D721Med (cell line): ENCODE data around the gene AGAP9.
"Not testable (repeated sequence)": the region's sequence is repeated elsewhere in the genome, so short reads cannot be mapped to it uniquely, and the experiment has no call there.

ENCODE experiments used
- DNase-seq: peaks from one replicate; pipeline ENCODE4 v3.0.0; 2011; ENCODE audit warnings: low spot score; ENCODE audit not compliant: insufficient read length
- FAIRE-seq: peaks from 2 replicates; lab custom pipeline; 2011; peaks lifted over from hg19 to GRCh38; lab: Jason Lieb, UNC

Gene AGAP9

DNA sequence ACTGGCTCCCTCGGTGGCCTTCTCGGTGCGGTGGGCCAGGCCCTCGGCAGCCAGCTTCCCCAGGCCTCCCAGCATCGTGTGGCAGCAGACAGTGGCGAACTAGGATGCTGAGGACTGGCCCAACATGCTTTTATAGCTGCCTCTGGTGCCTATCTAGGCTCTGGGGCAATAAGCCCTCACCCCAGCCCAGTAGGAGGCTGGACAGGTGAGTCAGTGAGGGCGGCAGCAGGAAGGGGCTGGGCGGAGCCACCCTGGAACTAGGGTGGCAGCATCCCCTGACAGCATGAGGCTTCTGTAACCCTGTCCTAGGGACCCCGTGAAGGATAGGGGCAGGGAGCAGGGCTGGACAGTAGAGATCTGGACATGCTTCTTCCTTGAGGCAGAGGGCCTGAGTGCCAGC lies 31.8 kb downstream of the AGAP9 start, which contains the start of gene FAM25G:
FAM25G (minus strand) TSS at position 101 of the 400 bp plus-strand sequence; CDS start at position 75, 26 bp downstream.
- not testable (repeated sequence) for FAIRE-seq, DNase-seq

DNA sequence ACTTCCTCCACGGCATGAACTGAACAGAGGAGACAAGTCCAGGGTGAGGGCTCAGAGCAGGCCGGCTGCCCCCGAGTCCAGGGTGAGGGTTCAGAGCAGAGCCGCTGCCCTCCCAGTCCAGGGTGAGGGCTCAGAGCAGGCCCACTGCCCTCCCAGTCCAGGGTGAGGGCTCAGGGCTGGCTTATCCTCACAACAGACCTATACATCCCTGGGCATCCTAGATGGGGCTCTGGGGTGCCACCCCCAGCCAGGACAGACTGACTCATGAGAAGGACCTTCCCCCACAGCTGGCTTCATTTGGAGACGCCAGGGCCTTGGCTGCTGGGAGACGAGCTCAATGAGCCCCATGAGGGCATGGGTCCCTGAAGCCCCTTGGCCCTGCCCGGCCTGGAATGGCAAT lies 33.8 kb downstream of the AGAP9 start:
- not testable (repeated sequence) for DNase-seq, FAIRE-seq

DNA sequence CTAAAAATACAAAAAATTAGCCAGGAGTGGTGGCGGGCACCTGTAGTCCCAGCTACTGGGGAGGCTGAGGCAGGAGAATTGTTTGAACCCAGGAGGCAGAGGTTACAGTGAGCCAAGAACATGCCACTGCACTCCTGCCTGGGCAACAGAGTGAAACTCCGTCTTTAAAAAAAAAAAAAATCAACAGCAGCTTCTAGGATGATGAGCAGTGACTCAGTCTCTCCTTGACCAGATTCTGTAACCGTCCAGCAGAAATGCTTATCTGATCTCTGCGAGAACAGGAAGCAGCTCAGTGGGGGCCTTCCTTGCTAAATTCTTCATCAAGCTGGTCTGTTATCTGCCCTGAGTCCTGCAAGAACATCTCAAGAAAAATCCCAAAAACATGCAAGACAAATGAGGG lies 37.5 kb downstream of the AGAP9 start:
- DNase-seq, FAIRE-seq: not testable (repeated sequence)

DNA sequence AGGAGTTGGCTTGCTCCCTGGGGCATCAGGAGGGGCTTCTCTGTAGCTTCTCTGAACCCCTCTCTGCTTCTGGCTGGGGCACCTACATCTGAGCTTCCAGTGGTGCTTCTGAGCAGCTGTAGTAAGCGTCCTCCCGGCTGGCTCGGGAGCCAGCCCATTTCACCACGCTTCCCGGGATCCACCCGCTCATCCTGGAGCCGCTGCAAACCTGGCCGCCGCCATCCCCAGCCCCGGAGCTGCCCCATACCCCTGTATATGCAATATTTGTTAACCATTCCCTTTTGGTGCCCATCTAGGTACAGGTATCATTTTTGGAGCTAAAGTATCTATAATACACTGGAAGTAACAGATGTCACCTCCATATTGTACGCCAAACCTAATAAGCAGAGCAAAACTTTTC lies 38.7 kb downstream of the AGAP9 start:
- not testable (repeated sequence) for FAIRE-seq, DNase-seq

DNA sequence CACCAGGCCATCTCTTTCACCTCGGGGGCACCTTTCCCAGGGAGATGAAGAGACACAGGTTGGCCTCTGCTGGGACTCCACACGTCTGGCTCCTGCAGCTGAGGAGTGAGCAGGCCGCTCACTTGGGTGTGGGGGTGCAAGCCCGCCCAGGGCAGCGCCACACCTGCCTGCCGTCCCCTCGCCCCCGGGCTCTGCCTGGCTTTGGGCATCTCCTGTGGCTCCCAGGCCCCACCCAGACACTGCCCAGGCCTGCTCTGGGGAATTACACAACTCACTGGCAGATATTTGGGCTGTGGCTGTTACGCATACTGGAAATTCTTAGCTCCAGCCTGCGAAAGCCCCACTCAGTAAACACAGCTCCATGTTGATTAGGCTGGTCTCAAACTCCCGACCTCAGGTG lies 39.5 kb downstream of the AGAP9 start, which contains the start of gene ANXA8:
ANXA8 (minus strand) TSS at position 193 of the 400 bp plus-strand sequence; CDS start at position 11, 182 bp downstream.
- not testable (repeated sequence) for FAIRE-seq

DNA sequence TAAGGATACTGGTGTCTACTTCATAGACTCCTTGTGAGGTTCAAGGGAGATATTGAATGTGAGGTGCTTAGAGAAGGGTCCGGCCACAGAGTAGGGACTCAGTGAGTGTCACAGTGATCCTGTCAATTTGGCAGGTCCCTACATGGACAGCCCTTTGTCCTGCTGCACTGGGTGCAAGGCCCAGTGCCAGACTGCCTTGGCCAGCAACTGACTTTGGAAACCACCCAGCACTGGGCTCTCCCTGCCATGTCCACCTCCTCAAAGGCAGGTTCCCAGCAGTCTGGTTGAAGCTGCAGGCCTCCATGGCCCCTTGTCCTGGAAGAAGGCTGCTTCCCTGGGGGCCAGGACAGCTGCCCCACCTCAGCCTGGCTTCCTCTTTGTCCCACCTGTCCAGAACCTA lies 41.1 kb downstream of the AGAP9 start:
- FAIRE-seq, DNase-seq: not testable (repeated sequence)

More for the DNA sequence above, 39.5 kb downstream of the AGAP9 start, which contains the start of gene ANXA8:
- not testable (repeated sequence) for DNase-seq

DNA sequence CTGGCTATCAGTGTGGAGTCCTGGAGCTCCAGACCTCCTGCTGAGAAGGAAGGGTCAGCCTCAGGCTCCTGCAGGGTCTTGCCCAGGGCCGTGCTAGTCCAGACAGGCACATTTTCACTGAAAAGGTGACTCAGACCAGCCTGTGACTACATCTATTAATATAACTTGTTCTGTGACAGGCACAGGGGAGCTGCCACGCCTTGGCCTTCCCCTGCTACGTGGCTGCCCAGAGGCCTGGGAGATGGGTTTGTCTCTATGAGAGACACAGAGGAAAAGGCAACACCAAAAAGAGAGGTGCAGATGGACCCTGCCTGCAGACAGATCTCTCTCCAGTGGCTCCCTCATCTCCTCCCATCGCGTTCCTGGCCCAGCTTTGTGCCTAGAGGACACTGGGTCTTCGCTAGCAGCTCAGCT lies 41.7 kb downstream of the AGAP9 start:
- DNase-seq, FAIRE-seq: not testable (repeated sequence)

DNA sequence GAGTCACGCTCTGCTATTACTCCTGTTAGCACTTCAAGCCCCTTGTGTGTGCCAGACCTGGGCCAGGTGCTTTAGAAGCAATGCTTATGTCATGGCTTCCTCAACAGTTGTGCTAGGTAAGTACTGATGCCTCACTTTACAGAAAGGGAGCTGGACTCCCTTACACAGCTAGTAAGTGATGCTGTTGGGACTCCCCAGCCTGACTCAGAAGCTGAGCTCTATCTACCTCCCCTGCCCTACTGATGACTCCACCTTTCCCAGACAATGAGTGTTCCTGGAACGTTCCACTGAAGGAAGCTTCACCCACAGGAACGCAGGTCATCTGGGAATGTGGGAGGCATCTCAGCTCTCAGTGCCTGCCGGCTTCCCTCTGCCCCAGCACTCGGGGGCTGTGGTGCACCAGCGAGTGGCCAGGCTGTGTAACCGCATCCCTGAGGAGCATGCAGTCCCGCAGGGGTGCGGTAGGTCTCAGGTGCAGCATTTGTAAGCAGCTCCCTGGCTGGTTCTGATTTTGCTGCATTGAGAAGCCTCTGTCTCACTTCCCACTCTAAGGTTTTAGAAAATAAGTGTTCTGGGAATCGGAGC lies 42.2 kb downstream of the AGAP9 start:
- FAIRE-seq, result not testable (repeated sequence)

DNA sequence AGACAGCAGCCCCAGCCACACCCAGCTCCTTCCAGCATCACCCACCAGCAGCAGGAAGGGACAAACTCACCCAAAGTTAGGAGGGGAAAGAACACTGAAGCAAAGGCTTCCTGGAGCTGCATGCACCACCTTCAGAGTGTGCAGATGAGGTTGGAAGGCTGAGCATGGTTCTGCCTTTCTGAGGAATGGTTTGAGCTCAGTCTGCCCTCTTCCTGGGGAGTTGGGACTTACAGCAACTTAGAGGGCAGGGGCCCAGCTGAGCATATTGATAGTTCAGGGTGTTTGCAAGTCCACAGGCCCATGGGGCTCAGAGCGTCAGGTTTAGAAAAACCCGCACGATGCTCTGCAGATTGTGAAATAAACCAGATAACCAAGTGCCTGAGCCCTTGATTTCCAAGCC lies 43.3 kb downstream of the AGAP9 start:
- FAIRE-seq, result not testable (repeated sequence)

More for the DNA sequence above, 42.2 kb downstream of the AGAP9 start:
- DNase-seq, result not testable (repeated sequence)

DNA sequence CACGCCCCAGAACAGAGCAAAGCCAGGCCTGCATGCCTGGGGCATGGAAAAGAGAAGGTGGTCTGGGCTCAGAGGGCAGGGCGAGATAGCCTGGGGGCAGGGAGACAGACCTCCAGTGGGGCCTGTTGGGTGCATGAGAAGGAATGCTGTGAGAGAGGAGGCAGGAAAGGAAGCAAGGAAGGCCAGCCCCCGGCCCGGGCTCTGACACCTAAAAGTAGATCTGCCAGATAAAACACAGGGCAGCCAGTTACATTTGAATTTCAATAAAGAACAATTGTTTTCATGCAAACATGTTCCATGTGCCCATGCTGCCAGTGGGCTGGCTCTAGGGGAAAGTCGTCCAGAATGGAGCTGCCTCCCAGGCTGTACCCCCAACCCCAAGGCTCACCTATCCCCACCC lies 45.3 kb downstream of the AGAP9 start:
- not testable (repeated sequence) for FAIRE-seq, DNase-seq

More for the DNA sequence above, 43.3 kb downstream of the AGAP9 start:
- not testable (repeated sequence) for DNase-seq

DNA sequence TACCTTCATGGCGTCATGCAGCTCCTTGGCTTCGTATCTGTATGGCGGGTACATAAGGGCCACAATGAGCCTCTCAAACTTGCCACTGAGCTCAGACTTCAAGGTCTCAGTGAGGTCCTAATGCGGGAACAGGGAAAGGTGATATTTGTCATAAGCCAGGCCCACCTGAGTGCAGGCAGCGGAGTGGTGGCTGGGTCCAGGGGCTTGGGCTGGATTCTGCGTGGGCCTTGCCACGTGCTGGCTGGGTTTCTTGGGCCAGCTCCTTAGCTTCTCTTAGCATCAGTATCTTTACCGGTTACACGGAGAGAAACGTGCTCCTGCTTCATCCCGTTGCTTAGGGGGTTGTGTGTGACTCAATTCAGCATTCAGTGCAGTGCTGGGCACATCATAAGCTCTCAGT lies 46.4 kb downstream of the AGAP9 start:
- FAIRE-seq, DNase-seq: not testable (repeated sequence)

DNA sequence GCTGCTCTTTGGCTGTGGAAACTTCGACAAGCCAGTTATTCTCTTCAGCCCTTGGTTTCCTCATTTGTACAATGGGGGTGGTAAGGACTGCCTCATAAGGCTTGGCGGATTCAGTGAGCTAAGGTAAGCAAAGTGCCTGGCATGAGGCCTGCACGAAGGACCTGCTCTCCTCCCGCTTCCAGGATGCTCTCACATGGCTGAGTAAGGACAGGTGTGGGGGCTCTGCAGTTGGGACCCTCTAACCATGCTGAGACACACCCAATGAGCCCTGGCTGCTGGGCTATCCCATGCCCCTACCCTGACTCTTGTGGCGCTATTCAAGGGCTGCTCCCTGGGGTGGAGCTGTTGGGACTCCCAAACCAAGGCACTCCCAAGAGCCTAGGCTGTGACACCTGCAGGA lies 48.3 kb downstream of the AGAP9 start:
- FAIRE-seq, DNase-seq: not testable (repeated sequence)

DNA sequence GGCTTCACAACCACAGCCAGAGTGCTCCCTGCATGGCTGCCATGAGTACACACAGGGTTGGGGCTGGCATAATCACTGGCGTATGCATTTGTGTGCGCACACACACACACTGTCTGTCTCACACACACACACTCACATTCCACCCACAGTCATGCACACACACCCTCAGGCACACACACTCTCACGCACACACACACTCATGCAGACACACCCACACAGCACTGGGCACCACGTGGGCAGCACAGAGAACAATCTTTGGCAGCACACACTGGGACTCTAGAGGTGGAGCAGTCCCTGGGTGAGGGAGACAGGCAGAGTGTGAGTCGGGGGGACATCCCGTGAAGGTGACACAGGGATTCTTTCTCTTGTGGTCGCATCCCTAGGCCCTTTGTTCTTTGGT lies 49.9 kb downstream of the AGAP9 start:
- FAIRE-seq, DNase-seq: not testable (repeated sequence)

DNA sequence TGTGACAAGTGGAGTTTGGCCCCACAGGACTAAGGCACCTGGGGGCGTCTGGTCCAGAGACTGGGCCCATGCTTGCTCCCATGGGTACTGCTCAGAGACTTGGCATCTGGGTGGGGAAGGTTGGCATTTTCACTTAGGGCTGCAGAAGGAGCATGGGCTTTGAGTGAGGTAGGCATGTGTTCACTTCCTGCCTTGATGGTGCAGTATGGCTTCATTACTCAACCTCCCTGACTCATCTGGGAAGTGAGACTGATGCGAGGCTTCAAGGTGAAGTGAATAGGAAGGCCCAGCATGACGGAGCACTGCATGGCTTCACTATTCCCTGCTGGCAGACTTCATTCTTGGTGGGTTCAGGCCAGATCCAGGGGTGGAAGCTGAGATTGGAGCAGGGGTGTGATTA lies 50.8 kb downstream of the AGAP9 start:
- FAIRE-seq, DNase-seq: not testable (repeated sequence)

DNA sequence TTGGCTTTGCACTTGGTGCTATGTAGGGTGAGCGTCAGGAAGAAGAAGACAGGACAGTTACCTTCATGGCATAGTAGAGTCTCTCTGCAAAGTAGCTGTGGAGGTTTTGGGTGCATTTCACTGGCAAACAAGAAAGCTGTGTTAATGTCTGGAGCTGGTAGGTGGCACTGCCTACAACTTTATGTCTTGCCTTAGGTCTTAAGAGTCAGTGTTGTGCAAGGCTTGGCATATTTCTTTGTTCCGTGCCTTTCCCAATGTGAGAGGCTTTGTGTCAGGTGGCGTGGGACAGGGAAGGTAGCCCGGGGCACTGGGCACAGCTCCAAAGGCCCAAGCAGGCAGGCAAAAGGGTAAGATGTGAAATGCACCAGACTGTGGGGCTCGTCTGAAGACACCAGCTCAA lies 51.4 kb downstream of the AGAP9 start:
- FAIRE-seq, DNase-seq: not testable (repeated sequence)

DNA sequence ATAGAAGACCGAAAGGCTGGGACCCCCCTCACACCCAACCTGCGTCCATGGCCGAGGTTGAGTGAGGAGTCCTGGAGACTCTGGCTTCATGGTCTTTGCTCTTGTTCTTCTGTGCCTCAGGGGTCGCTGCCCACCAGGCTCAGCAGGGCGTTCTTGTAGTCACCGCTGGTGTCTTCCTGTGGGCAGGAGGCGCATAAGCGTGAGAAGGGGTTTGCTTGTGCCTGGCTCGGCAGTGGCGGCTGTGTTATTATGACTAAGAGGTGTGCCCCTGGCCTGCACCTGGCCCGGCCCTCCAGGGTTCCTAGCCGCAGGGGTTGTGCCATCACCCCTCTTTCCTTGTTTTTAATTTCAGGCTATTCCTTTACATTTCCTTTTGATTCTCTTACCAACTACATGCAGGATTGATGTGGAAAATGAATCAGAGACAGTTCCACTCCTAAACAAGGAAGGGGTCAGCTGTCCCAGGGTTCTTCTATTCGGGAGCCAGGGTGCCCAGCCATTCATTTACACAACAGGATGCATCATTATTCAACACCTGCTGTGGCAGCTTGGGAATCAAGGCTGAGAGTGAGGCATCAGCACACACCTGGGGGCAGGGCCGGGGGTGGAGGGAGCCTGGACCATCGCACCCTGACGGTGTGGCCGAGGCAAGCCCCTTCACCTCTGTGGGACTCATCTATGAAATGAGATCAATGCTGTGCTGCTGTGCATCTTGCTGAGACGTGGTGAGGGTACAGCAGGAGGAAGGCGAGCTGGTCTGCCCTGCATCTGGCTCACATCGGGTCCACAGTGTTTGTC lies 54.5 kb downstream of the AGAP9 start:
- not testable (repeated sequence) for FAIRE-seq, DNase-seq

DNA sequence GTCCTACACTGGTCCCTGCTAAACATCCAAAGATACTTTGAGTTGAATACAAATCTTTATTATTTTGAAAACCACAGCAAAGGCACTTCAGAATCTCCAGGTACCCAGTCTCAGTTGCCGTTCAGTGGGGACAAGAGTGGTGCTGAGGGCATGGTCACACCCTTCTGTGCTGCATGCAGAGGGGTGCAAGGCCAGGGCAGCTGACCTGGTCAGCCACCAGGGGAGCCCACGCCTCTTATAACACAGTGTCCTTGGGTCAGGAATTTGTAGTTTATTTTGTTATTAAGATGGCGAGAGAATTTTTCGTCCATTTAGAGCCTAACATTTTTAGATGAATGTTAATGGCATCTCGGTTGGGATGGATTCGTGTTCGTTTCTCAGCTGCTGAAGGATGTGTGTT lies 55.5 kb downstream of the AGAP9 start:
- DNase-seq, FAIRE-seq: not testable (repeated sequence)

DNA sequence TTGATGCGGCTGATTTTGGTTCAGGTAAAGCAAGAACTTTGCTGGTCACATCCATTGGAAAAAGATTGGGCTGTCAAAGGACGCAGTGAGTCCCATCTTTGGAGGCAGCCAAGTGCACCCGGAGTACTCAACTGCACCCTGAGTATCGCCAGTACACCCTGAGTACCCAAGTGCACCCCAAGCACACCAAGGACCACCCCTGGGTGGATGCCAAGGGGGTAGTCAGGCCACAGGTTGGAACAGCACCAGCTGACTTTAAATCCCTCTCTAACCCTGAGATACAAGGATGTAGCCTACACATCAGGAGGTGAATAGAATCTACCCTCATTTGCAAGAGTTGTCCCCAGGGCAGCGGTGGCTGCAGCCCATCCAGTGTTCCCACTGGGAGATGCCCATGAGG lies 56.0 kb downstream of the AGAP9 start:
- not testable (repeated sequence) for FAIRE-seq, DNase-seq

DNA sequence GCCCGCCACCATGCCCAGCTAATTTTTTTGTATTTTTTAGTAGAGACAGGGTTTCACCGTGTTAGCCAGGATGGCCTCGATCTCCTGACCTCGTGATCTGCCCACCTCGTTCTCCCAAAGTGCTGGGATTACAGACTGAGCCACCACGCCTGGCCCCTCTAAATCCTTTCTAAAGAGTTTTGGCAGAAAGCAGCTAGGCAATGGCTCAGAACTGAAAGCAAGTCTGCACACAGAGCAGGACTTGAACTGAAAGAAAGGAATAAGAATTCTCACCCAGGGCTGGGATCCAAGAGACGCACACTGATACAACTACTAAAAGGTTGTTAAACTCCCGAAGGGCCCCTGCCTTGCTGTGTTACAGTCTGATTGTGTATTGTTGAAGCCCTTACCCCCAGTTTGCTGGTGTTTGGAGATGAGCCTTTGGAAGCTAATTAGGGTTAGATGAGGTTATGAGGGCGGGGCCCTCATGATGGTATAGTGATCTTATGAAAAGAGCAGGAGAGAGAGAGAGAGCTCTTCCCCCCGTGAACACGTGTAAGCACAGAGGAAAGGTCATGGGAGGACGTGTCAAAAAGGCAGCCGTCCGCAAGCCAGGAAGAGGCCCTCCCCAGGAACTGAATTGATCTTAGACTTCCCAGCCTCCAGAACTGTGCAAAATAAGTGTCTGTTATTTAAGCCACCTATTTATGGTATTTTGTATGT lies 58.1 kb downstream of the AGAP9 start:
- FAIRE-seq, DNase-seq: not testable (repeated sequence)
